ENCODE data around the gene RNF115.
"Not testable (repeated sequence)": the region's sequence is repeated elsewhere in the genome, so short reads cannot be mapped to it uniquely, and the experiment has no call there.

The RNF115 gene

DNA sequence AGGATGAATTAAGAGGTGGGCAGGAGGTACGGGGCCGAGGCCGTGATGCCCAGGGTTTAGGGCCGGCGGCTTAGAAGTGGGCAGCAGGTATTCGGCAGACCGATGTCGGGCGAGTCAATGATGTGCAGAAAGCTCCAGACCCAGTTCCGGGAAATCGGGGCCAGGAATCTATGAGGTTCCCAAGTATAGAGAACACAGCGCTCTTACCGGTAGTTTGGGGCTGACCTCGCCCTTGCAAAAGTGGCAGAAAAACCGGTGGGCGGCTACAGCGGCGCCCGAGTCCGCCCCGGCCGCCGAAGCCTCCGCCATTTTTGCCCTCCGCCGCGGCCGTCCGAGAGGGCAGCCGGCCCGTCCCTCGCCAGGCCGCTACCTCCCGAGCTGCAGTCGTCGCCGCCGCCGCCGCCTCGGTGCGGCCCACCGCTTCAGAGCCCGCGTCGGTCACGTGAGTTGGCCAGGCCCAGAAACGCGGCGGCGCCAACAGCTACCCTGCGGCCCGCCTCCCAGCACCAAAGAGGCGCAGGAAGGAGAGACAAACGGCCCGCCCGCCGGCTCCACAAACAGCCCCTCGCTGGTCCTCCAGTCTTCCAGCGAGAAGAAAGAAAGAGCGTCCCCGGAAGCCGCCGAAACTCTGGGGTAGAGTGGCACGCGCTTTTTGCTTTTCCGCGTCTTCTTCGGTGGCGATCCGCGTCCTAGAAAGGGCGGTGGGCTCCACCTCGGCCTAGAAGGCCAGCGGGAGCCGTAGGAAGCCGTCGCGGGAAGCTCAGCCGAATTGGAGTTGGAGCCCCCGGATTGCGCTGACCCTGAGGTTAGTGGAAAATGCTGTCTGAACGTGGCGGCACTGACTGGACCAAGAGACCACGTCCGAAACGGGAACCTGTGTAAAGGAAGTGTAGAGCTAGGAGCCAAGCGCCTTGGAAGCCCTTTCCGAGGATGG is at the start of gene RNF115, which contains the start of gene POLR3C:
RNF115 (minus strand) TSS at position 531 of the 934 bp plus-strand sequence; CDS start at position 309, 222 bp downstream.
POLR3C (plus strand) TSS at position 636 of the 934 bp plus-strand sequence. CDS start 1,577 bp downstream, outside the sequence.
- DNase-seq: peak; percentile 39

- no peak for DNase-seq
These were observed 48.4 kb upstream of the RNF115 start for GRCh38 chr1:145871994-145872924.

DNA sequence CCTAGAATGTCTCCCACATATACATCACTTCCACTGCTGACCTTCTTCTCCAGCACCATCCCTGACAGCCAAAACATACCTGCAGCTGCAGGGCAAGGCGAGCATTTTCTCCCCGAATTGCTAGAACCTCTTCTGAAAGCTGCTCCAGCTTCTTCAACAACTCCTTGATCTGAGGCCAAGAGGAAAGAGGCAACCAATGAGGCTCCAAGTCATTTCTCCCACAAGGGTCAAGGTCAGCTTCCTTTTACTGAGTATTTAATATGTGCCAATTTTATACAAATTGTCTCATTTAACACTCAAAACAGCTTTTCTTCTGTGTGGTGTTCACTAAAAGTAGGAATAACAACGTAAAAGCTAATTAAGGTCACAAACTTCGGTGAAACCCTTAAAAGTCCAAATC is 44.3 kb upstream of the RNF115 start:
- no peak for DNase-seq

GRCh38 chr1:145863282-145864018 is 39.6 kb upstream of the RNF115 start:
- no peak for DNase-seq

GRCh38 chr1:145859491-145860023 is 35.7 kb upstream of the RNF115 start:
- no peak for DNase-seq

DNA sequence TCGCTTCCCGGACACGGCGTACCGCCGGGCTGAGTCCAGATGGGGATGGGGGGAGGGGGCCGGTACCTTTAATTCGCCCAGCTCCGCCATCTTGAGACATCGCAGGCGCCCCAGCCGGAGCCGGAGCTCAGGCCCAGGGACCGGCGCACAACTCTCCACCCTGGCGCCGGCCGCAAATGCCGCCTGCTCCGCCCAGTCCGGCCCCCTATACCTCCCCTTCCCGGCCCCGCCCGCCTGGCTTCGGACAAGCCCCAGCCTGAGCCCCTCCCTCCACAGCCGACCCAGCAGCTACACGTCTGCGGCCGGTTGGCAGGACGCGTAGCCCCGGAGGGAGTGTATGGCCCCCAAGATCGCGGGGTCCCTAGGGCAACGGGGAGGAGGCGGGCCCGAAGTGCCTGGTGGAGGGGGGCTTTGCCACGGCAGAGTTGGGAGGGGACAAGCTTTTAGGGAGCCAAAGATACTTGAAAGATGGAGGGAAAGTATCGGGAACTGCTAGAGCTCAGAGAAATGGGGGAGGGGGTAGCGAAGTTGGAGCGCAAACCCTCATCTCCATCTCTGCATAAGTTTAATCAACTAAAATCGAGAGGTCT is 35.1 kb upstream of the RNF115 start, which contains the start of gene PIAS3:
PIAS3 (minus strand) TSS at position 181 of the 590 bp plus-strand sequence; CDS start at position 90, 91 bp downstream.
- DNase-seq: peak; percentile 17

GRCh38 chr1:145858238-145858900 is 34.5 kb upstream of the RNF115 start:
- no peak for DNase-seq

- no peak for DNase-seq
These were observed 33.3 kb upstream of the RNF115 start for GRCh38 chr1:145857170-145857569.

DNA sequence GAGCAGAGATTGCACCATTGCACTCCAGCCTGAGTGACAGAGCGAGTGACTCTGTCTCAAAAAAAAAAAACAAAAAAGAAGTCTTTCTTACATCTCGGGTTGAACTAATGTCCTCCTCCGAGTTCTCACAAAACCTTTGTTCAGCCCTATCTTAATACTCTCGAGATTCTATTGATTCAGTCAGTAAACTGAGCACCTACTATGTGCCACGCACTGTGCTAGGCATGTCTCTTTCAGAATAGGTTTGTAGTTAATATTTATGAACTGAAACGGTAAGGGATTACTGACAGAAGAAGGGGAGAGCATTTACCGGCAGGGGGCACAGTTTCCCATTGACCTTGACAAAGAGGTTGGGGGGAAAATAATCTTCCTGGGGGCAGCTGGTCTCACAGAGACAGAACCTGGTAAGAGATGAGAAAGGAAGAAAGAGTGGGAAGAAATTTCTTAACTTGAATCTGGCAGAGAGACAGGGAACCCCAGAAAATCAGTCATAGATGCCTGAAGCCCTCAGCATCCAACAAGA is 31.6 kb upstream of the RNF115 start:
- DNase-seq: no peak

- DNase-seq: no peak
These were observed 25.7 kb upstream of the RNF115 start for GRCh38 chr1:145849356-145850160.

GRCh38 chr1:145847827-145848226 is 23.9 kb upstream of the RNF115 start:
- DNase-seq: no peak

GRCh38 chr1:145846201-145846612 is 22.3 kb upstream of the RNF115 start:
- DNase-seq: no peak

GRCh38 chr1:145845514-145846161 is 21.7 kb upstream of the RNF115 start, which contains the start of gene NUDT17:
TSS of gene NUDT17 (plus strand) at chr1:145845630. CDS start at chr1:145845641, 11 bp downstream.
- DNase-seq: no peak

DNA sequence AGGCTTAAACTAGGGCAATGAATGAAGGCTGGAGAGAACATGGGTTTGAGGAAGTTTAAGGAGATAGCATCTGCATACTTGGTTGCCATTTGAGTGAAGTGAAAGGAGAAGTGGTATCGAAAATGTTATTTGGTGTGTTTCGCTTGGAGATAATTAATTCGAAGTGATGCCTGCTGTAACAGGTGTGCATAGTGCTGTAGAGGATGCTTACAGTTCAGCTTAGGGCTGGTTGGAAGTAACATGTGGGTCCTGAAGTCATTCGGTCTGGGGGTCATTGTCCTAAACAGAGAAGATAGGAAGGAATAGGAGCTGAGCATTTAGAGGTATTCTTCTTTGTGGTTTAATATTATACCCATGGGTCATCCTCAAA is 21.2 kb upstream of the RNF115 start:
- no peak for DNase-seq

DNA sequence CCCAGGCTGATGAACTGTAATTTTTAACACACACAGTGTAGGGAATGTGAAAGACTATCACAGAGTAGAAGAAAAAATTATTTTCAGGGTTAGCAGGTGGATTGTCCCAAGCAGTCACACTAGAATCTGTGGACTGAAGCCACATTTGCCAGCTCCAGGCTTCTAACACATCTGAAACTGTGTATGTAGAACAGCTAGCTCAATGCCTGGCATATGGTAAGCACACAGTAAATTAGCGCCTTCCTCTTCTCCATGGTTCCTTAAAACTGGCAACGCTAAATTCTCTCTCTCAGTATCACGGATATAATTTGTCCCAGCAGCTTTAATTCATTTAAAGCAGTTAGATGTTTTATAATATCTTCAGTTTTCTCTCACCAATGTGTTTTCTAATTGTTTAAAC is 19.1 kb upstream of the RNF115 start:
- DNase-seq: no peak

- DNase-seq: no peak
These were observed 13.8 kb upstream of the RNF115 start for GRCh38 chr1:145837656-145838055.

DNA sequence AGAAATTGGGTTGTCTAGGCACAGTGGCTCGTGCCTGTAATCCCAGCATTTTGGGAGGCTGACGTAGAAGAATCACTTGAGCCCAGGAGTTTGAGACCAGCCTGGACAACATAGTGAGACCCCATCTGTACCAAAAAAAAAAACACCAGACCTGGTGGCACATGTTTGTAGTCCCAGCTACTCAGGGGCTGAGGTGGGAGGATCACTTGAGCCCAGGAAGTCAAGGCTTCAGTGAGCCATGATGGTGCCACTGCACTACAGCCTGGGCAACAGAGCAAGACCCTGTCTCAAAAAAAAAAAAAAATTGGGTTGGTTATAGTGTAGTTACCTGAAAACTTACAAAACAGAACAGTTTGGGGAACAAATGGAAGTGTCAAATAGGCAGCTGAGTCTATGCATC is 6.9 kb upstream of the RNF115 start:
- DNase-seq: not testable (repeated sequence)

- no peak for DNase-seq
These were observed 4.6 kb upstream of the RNF115 start for GRCh38 chr1:145828367-145829026.

DNA sequence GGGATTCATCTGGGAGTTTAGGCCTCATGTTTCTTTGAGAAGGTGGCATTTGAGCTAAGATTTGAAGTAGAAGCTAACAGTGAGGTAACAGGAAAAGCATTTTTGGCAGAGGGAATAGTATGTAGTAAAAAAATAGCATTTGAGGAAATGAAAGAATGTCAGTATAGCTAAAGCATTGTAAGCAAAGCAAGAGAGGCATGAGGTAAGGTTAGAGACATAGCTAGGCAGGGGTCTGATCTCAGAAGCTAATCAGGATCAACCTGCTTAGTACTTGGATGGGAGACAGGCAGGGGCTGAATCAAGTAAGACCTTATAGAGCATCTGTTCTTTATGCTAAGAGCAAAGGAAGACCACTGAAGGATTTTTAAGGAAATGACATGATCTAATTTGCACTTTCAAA is 4.1 kb upstream of the RNF115 start:
- no peak for DNase-seq

Measured in NCI-H1417 treated with DMSO at 0.1 percent for 48 hours (cell line).